Naive B cell (primary cell): ENCODE data around the gene MYDGF. TPM values are rescaled to one million over a fixed set of nuclear protein-coding genes. Genes with fewer than 3 reads are reported as not detected.
A peak's percentile ranks its signal among the peaks of the same experiment; 100 is the strongest.

Experiments used
- ATAC-seq, 2 donors: fragments of 150-1000 bp; cut with Tn5 transposase; 2 replicates each; pipeline ENCODE4 v1.10.0; 2021; ENCODE audit warnings: low read depth in 2 of 2, mild to moderate bottlenecking in 2 of 2, moderate library complexity in 2 of 2
- DNase-seq: peaks from one replicate; pipeline ENCODE4 v3.0.0; 2022
- H3K27ac Mint-ChIP-seq, 6 donors: one replicate each; pipeline ENCODE4 v1.8.0; 2020 to 2022; ENCODE audit warnings: mild to moderate bottlenecking in 6 of 6, mixed read lengths in 6 of 6, moderate library complexity in 5 of 6, inconsistent platforms in 2 of 6
- H3K27me3 Mint-ChIP-seq, 3 donors: one replicate each; pipeline ENCODE4 v1.8.0; 2021 to 2022; ENCODE audit warnings: mixed read lengths in 3 of 3, mild to moderate bottlenecking in 1 of 3
- H3K36me3 Mint-ChIP-seq, 2 donors: one replicate each; pipeline ENCODE4 v1.8.0; 2020 to 2022; ENCODE audit warnings: mixed read lengths in 2 of 2, inconsistent platforms in 1 of 2, mild to moderate bottlenecking in 1 of 2
- H3K4me1 Mint-ChIP-seq, 3 donors: one replicate each; pipeline ENCODE4 v1.8.0; 2020 to 2022; ENCODE audit warnings: mixed read lengths in 3 of 3, inconsistent platforms in 1 of 3, mild to moderate bottlenecking in 1 of 3, moderate library complexity in 1 of 3
- H3K4me3 Mint-ChIP-seq, 8 donors: one replicate each; pipeline ENCODE4 v1.8.0; 2020 to 2022; ENCODE audit warnings: mild to moderate bottlenecking in 8 of 8, mixed read lengths in 8 of 8, moderate library complexity in 8 of 8, inconsistent platforms in 2 of 8
- H3K9me3 Mint-ChIP-seq, 7 donors: one replicate each; pipeline ENCODE4 v1.8.0; 2020 to 2022; ENCODE audit warnings: mixed read lengths in 7 of 7, mild to moderate bottlenecking in 5 of 7, inconsistent platforms in 2 of 7, moderate library complexity in 1 of 7
- polyA plus RNA-seq, 6 donors: library from polyadenylated mRNA; unstranded; fragments of 300-500 nt; fragmentation: Illumina TruSeq; gene quantifications; one replicate each; pipeline ENCODE4 v1.2.3, GENCODE V29; 2021; ENCODE audit warnings: low read depth in 6 of 6

Gene MYDGF
- polyA plus RNA-seq, 6 donors from 2014 or later: 80.0 to 105 (median 83.2) TPM

DNA sequence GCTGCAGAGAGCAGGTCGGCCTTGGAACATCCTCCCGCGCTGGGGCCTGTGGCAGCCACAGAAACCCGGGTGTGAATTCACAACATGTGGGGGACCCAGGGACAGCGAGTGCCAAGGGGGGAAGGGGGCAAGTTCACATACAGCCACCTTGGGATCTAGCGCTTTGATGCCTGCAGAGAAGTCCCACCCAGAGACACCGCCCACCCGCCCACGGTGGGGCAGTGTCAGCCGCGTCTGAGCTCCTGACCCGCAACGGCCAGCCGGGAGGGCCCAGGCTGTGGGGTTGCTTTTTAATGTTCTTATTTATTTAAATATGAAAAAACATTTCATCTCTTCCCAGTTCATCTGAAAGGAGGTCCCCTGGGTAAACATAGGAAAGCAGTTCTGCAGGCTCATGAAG lies 12.9 kb downstream of the MYDGF start:
- Mint-ChIP-seq H3K36me3 (peaks cover 7 to 10% of the 10 kb centered on the region in 2 donors), H3K27ac (peak overlapping the region in 1 of 6 donors; percentile 2), H3K9me3 (no peaks in the 10 kb centered on the region), H3K4me1 (peaks cover 7 to 13% (median 8%) of the 10 kb centered on the region in 3 donors), H3K27me3 (no peaks in the 10 kb centered on the region), H3K4me3 (no peak overlapping the region)
- ATAC-seq: no peak
- DNase-seq: no peak

DNA sequence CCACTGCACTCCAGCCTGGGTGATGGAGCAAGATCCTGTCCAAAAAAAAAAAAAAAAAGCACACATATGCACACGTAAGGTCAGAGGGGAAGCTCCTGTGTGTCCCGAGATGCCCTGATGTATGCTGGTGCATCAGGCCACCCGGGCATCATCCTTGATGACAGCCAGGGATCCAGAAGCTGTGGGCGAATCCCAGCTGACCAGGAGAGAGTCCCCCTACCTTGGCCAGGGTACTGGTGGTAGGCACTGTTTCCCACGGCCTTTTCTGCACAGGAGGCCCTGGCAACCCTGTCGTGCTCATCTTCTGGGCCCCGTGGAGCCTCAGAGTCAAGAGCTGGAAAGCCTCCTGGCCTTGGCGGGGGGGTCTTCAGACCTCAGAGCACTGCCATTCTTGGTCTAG lies 14.0 kb downstream of the MYDGF start:
- DNase-seq (no peak), ATAC-seq (no peak)
- Mint-ChIP-seq H3K27ac (no peak overlapping the region), H3K4me1 (peaks cover 5 to 13% (median 7%) of the 10 kb centered on the region in 3 donors), H3K9me3 (no peaks in the 10 kb centered on the region), H3K4me3 (no peak overlapping the region), H3K36me3 (peaks cover 7 to 10% of the 10 kb centered on the region in 2 donors), H3K27me3 (no peaks in the 10 kb centered on the region)

DNA sequence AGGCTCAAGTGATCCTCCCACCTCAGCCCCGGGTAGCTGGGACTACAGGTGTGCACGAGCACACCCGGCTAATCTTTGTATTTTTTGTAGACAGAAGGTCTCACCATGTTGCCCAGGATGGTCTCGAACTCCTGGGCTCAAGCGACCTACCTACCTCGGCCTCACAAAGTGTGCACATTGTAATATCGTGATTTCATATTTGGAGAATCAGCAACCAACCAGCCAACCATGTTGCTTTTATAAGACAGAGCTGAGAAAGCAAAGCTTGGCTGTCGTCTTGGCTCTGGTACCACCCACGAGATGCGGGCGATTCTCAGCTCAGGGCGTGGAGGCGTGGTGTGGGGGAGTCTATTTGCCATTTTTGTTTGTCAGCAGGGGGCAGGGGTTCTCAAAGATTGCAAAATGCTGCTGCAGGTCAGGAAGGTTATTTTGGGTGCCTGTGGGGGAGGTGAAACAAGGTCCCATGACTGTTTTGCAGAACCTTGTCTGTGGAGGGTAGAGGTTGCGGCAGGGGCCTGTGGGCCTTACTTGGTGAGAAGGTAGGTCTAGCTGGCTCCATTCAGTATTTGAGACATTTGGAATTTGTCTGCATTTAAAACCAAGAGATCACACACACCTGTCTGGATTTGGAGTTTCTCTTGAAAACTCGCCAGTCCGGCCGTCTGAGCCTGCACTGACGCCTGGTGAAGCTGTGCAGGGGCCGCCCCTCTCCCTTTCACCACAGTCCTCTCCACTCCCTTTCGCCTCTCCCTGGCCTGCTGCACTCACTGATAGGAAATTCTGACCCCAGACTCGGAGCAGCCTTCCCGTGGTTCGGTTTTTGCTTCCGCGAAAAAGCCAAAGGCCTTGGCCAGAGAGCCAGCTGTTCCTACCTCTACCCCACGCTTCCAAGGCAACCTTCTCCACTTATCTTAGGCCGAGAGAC lies 15.4 kb downstream of the MYDGF start:
- ATAC-seq (peak in 1 of 2 donors; percentile 20), DNase-seq (no peak)
- Mint-ChIP-seq H3K27me3 (no peaks in the 10 kb centered on the region), H3K4me1 (peaks cover 5 to 17% (median 7%) of the 10 kb centered on the region in 3 donors), H3K27ac (peak overlapping the region in 5 of 6 donors; percentile 15 to 85 (median 79)), H3K36me3 (peaks cover 3 to 7% of the 10 kb centered on the region in 2 donors), H3K9me3 (no peaks in the 10 kb centered on the region), H3K4me3 (peak overlapping the region in 1 of 8 donors; percentile 37)

DNA sequence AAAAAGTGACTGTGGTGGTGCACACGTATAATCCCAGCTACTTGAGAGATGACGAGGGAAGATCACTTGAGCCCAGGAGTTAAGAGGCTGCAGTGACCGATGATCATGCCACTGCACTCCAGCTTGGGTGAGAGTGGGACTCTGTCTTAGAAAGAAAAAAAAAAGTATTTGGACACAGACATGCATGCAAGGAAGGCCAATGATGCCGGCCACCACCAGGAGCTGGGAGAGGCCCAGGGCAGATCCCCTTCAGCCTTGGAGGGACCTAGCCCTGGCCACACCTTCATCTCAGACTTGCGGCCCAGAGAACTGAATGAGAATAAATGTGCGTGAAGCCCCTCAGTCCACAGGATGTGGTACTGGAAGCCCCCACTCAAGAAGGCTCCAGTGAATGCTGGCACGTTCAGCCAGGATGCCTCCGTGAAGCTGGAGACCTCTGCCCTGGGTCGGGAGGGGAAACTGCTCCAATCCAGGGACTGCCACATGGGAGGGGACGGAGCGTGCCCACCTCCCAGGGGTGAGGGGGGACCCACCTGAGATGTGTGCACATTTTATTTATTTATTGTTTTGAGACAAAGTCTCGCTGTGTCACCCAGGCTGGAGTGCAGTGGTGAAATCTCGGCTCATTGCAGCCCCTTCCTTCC lies 16.2 kb downstream of the MYDGF start:
- DNase-seq (no peak), ATAC-seq (no peak)
- Mint-ChIP-seq H3K4me3 (no peak overlapping the region), H3K9me3 (no peaks in the 10 kb centered on the region), H3K27me3 (no peaks in the 10 kb centered on the region), H3K27ac (peak overlapping the region in 3 of 6 donors; percentile 15 to 80 (median 19)), H3K36me3 (peaks cover 0 to 6% of the 10 kb centered on the region in 2 donors), H3K4me1 (peaks cover 5 to 22% (median 11%) of the 10 kb centered on the region in 3 donors)

DNA sequence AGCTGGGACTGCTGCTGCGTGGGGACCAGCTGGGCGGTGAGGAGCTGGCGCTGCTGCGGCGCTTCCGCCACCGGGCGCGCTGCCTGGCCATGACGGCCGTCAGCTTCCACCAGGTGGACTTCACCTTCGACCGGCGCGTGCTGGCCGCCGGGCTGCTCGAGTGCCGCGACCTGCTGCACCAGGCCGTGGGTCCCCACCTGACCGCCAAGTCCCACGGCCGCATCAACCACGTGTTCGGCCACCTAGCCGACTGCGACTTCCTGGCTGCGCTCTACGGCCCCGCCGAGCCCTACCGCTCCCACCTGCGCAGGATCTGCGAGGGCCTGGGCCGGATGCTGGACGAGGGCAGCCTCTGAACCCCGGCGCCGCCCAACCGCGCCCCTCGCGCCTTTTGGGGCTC lies 18.1 kb downstream of the MYDGF start:
- no peaks in the 10 kb centered on the region for H3K27me3 Mint-ChIP-seq
- H3K4me3 Mint-ChIP-seq: no peak overlapping the region
- H3K4me1 Mint-ChIP-seq: peaks cover 17 to 37% (median 18%) of the 10 kb centered on the region in 3 donors
- DNase-seq (no peak), ATAC-seq (no peak)
- H3K27ac Mint-ChIP-seq: no peak overlapping the region
- H3K36me3 Mint-ChIP-seq: peaks cover 0 to 6% of the 10 kb centered on the region in 2 donors
- H3K9me3 Mint-ChIP-seq: no peaks in the 10 kb centered on the region

DNA sequence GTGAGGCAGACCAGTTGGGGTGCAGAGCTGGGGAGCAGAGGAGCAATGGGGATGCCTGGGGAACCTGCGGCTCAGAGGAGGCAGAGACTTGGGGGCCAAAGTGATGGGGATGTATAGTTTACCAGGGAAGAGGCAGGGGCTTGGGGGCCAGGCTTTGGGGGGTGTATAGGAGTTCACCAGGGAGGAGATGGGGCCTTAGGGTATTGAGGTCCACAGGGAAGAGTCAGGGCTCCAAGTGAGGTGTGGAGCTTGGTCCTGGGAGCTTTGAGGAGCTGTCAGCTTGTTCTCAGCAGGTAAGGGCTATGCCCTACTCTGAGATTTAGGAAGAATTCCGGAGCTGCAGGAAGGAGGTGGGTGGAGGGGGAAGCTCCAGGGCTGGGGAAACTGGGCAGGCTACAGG lies 20.0 kb downstream of the MYDGF start:
- Mint-ChIP-seq H3K27me3 (no peaks in the 10 kb centered on the region), H3K4me3 (no peak overlapping the region), H3K27ac (peak overlapping the region in 2 of 6 donors; percentile 15 to 22), H3K36me3 (peaks cover 0 to 4% of the 10 kb centered on the region in 2 donors), H3K9me3 (no peaks in the 10 kb centered on the region), H3K4me1 (peaks cover 17 to 44% (median 25%) of the 10 kb centered on the region in 3 donors)
- ATAC-seq (no peak), DNase-seq (no peak)

DNA sequence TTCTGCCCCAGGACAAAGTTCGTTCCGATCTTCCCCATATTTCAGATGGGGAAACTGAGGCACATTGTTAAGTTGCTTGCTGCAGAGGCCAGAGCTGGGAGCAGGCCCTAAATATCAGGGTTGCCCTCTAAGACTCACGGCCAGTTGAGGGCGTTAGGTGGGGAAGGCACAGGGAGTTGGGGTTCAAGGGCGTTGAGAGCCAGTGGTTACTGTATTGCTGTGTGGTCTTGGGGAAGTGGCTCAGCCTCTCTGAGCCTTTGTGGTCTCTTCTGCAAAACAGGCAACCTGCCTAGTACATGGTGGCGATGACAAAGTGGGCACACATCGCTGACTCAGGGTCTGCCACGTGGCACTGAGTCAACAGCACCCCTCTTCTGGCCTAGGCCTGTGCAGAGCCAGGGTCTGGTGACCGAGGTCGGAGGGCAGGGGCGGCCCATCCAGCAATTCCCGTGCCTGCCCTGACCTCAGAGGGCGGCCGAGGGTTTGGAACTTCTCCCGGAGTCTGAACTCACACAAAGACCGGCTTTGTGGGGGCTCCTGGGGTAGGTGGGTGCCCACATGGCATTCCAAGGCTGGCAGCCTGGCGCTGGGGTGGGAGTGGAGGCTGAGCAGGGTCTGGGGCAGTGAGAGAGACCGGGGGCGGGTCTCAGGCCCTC lies 20.6 kb downstream of the MYDGF start:
- no peaks in the 10 kb centered on the region for H3K27me3 Mint-ChIP-seq
- H3K4me3 Mint-ChIP-seq: peak overlapping the region in 2 of 8 donors; percentile 41 to 45
- DNase-seq (no peak), ATAC-seq (no peak)
- H3K27ac Mint-ChIP-seq: peak overlapping the region in 4 of 6 donors; percentile 22 to 89 (median 52)
- peaks cover 13 to 37% (median 23%) of the 10 kb centered on the region in 3 donors for H3K4me1 Mint-ChIP-seq
- H3K9me3 Mint-ChIP-seq: no peaks in the 10 kb centered on the region
- no peaks in the 10 kb centered on the region for H3K36me3 Mint-ChIP-seq

DNA sequence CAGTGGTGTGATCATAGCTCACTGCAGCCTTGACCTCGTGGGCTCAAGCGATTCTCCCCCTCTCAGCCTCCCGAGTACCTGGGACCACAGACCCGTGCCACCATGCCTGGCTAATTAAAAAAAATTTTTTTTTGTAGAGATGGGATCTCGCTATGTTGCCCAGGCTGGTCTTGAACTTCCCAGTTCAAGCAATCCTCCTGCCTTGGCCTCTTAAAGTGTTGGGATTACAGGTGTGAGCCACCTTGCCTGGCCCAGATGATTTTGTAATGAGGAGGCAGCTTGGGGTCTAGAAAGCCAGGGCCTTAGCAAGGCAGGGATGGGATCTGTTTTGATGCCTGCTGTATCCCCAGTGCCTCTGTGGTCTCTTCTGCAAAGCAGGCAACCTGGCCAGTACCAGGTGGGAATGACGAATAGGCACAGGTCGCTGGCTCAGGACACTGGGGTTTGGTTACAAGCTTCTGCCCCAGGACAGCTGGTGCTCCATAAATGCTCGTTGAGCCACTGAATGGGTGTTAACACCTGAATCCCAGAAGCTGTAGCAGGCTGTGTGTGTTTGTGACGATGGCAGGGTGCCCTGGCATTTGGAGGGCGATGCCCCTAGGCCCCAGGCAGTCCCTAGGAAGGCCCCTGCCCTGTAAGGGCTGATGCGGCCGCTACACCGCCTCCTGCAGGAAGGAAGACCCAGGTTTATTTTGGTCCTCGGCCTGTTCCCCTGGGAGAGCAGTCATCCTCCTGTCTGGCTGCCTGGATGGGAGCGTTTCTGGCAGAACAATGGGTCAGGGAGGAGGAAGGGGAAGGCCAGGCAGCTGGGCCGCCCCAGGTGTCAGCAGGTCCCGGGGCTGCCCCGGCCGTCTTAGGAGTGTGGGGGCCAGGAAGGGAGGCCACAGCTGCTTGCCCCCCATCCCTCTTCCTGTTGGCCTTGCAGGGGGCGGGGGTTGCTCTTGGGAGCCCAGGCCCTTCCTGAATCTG lies 22.2 kb downstream of the MYDGF start:
- ATAC-seq (peak; percentile 44 to 53), DNase-seq (no peak)
- Mint-ChIP-seq H3K4me1 (peaks cover 11 to 40% (median 22%) of the 10 kb centered on the region in 3 donors), H3K36me3 (no peaks in the 10 kb centered on the region), H3K27me3 (no peaks in the 10 kb centered on the region), H3K27ac (peak overlapping the region in 5 of 6 donors; percentile 22 to 92 (median 79)), H3K4me3 (peak overlapping the region in 6 of 8 donors; percentile 15 to 83 (median 50)), H3K9me3 (no peaks in the 10 kb centered on the region)

DNA sequence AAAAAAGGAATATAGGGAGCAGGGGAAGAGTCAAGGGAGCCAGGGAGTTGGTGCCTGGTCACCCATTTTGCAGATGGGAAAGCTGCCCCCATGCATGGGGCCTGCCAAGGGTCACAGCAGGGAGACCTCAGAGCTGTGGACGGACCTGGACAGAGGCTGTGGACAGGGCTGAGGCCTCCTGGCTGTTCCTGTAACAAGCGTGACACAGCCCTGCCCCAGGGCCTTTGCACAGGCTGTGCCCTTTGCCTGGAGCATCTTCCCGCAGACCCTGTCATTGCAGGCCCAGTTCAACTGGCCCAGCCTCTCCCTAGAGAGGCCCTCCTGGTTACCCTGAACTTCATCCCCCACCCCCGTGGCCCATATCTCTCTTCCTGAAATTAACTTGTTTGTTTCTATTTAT lies 24.4 kb downstream of the MYDGF start:
- DNase-seq: no peak
- Mint-ChIP-seq H3K4me1 (peaks cover 24 to 55% (median 35%) of the 10 kb centered on the region in 3 donors), H3K27ac (no peak overlapping the region), H3K27me3 (no peaks in the 10 kb centered on the region), H3K4me3 (peak overlapping the region in 1 of 8 donors; percentile 72), H3K9me3 (no peaks in the 10 kb centered on the region), H3K36me3 (no peaks in the 10 kb centered on the region)
- no peak for ATAC-seq

DNA sequence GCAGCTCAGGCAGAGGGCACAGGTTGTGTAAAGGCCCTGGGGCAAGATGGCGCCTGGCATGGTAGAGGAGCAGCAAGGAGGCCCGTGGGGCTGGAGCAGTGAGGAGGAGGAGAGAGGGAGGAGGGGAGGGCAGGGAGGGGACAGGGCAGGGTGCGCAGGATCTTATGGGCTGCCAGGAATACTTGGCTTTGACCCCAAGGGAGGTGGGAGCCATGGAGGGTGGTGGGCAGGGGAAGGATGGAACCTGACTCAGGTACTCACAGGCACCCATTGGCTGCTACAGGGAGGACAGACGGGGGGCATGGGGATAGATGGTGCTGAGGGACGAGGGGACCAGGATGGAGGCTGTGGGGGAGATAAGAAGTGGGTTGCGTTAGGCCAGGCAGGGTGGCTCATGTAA lies 27.5 kb downstream of the MYDGF start:
- no peaks in the 10 kb centered on the region for H3K36me3 Mint-ChIP-seq
- H3K27ac Mint-ChIP-seq: peak overlapping the region in 3 of 6 donors; percentile 47 to 76 (median 58)
- H3K27me3 Mint-ChIP-seq: no peaks in the 10 kb centered on the region
- no peak for ATAC-seq
- H3K4me1 Mint-ChIP-seq: peaks cover 23 to 49% (median 49%) of the 10 kb centered on the region in 3 donors
- peak overlapping the region in 7 of 8 donors; percentile 6 to 91 (median 52) for H3K4me3 Mint-ChIP-seq
- DNase-seq: no peak
- no peaks in the 10 kb centered on the region for H3K9me3 Mint-ChIP-seq

DNA sequence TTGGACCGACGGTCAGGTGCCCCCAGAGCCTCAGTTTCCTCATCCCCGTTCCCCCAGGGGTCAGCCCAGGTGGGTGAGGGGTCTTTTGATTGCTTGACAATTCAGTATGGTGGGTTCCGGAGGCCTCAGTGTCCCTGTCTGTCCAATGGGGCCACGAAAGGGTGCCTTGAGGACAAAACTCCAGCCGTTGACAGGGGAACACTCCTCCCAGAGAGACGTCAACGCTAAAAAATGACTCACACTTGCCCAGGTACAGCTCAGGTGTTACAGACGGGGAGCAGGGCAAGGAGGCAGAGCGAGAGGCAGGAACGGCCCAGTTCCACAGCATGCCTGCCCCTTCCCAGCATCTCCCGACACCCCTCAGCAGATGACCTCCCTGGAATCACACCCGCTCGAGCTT lies 29.0 kb downstream of the MYDGF start:
- Mint-ChIP-seq H3K9me3 (no peaks in the 10 kb centered on the region), H3K4me3 (peak overlapping the region in 7 of 8 donors; percentile 26 to 85 (median 62)), H3K27me3 (no peaks in the 10 kb centered on the region), H3K36me3 (no peaks in the 10 kb centered on the region), H3K4me1 (peaks cover 27 to 52% (median 48%) of the 10 kb centered on the region in 3 donors), H3K27ac (peak overlapping the region in 1 of 6 donors; percentile 29)
- DNase-seq (no peak), ATAC-seq (no peak)

DNA sequence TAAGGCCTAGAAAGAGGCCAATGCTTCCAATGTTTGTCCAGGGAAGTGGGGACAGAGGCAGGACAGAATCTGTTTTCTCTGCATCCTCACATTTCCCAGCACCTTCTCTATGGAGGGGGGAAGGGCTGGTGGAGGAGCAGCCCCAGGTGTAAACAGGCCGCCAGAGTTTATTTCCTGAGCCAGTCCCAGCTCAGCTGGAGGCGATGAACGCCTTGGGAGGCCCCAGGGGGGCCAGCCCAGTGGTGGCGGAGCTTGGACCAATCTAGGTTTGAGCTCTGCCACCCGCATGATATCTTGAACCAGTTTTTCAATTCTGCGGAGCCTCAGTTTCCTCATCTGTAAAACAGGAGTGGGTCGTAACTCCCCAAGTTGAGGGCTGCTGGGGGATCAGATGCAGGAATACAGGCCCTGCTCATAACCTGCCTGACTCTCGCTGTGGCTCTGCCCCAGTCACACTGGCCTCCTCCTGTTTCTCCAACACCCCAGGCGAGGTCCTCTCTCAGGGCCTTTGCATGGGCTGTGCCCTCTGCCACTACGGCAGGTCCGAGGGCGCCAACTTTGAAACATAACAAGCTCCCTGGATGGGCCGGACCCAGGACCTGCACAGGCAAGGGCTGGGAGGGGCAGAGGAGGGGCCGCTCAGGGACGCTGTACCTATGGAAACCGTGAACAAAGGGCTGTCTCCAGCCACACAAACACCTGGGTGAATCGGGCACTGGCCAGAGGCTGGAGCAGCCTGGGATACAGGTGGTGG lies 29.7 kb downstream of the MYDGF start:
- no peak for ATAC-seq

More for the DNA sequence above, 29.7 kb downstream of the MYDGF start:
- Mint-ChIP-seq H3K4me3 (peak overlapping the region; percentile 85 to 98 (median 97)), H3K36me3 (no peaks in the 10 kb centered on the region), H3K27ac (peak overlapping the region in 4 of 6 donors; percentile 82 to 98 (median 96)), H3K9me3 (no peaks in the 10 kb centered on the region), H3K27me3 (no peaks in the 10 kb centered on the region), H3K4me1 (peaks cover 27 to 52% (median 48%) of the 10 kb centered on the region in 3 donors)
- DNase-seq: no peak
